SH-SY5Y (cell line): ENCODE data around the gene FAM184B.

Source experiments
- GATA2 ChIP-seq: IDR thresholded peaks from 2 replicates; pipeline ENCODE4 v1.6.1; 2011; ENCODE audit warnings: mild to moderate bottlenecking, low read depth, low read length
- GATA3 ChIP-seq: IDR thresholded peaks from 2 replicates; pipeline ENCODE4 v1.6.1; 2011; ENCODE audit warnings: low read depth, mild to moderate bottlenecking, low read length, moderate library complexity

DNA sequence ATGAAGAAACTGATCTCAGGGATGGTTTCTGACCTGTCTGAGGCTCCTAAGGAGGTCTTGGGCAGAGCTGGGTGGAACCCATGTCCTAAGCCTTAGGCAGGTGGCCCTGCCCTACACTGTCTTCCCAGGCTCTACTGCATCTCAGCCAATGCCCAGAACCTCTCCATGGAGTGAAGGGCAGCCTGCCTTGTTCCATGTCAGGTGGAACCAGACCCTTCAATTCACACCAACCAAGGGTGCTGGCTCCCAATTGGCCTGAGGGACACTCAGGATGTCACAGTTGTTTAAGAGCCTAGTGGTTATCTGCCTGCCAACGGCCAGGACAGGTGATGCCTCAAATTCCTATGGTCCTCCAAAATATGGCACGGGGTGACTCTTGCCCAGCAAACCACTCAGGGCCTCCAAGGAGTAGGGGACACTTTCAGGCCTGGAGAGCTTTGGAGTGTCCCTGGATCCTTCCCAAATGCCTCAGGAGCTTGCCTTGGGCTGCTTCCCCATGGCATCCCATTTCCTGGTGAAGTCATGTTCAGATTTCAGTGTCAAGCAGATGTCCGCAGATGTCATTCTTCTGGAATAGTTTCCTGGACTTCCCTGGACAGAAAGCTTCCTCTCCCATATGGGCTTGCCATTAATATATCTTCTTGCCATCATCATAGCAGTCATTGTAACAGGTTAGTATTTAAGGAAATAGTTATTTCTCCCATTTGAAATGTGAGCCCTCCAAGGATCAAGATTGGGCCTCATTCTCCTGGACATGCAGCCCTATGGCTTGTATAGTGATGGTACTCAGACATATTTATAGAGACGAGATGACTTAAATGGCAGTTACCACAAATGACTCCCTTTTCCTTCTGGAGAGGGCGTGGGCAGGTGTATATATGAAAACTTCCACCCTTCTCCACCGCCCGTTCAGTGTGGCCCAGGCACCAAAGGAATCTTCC is 99.9 kb downstream of the FAM184B start:
- TF ChIP-seq GATA3 (no peak), GATA2 (no peak)
